SK-MEL-5 (cell line): Measurements from ENCODE around the gene SUPT4H1. TPM values are rescaled to one million over a fixed set of nuclear protein-coding genes. Genes with fewer than 3 reads are reported as not detected.

Experiments
- DNase-seq: peaks from one replicate; pipeline ENCODE4 v3.0.0-alpha.2; 2016; ENCODE audit warnings: low read depth, low spot score
- in situ Hi-C: cut with HindIII; loops from 2 replicates; pipeline ENCODE4 v1.10.0; 2016; ENCODE audit warnings: low sequenced_read_pairs, high pct_unique_total_duplicates, low pct_unique_long_range_greater_than_20kb
- small RNA-seq, 2 experiments: library from RNA; depleted of rRNA; stranded (forward); fragments of <200 nt; gene quantifications; one replicate each; pipeline ENCODE3, GENCODE V24; 2014
- total RNA-seq: library from RNA; depleted of rRNA; stranded (reverse); fragments of >200 nt; shearing (Covaris generic); gene quantifications from 2 replicates; pipeline ENCODE4 v1.2.3, GENCODE V29; 2014; rRNA removed

Gene SUPT4H1
- total RNA-seq, 1 experiment from 2014 or later = 102 TPM

DNA sequence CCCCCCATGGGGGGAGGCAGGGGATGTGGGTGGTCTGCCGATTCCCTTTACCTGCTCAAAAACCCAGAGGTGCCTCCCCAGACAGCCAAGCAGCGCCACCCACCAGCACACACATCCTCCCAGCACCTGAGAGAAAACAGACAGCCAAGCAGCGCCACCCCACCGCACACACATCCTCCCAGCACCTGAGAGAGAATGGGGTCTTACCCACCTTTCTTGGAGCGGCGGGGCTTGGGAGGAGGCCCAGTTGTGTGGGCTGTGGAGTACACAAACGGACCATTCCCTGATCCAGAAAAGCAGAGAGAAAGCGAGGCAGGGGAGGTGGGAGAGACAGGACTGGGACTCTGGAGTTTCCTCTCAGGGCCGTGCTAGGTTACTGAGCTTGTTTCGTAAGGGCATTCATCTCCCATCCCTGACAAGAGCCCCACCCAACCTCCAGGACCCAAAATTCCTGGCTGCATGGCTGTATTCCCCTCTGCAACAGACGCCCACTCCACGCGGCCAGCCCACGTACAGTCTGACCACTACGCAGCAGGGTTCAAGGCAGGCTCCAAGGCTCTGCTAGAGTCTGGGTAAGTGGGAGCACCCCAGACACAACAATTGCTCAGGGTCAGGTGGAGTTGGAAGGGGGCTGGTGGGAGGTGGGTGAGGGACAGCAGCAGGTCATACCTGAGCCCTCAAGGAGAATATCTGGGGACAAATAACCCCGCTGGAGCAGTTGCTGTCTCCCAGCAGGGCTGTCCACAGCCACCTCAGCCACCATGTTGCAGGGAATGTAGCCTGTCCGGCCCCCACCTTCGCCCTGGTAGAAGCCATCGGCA, 45.7 kb downstream of the SUPT4H1 start:
- DNase-seq = no peak
- in situ Hi-C loops = no loop called here

DNA sequence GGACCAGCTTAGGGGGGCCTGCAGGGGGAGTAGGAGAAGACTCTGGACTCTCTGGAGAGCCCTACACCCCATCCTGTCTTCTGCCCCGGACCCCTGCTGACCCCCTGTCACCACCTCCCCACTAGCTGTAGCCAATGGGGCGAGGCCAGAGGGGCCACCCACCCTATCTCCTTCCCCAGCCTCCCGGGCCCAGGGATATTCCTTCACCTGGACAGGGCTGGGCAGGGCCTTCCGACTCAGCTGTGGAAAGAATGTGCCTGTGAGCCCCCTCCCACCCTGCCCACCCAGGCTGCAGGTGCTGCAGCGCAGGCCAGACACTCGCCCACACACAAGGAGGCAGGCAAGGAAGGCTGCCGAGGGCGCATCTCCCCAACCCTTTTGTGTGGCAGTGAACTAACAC, 46.4 kb downstream of the SUPT4H1 start:
- no peak for DNase-seq
- in situ Hi-C loops = no loop called here

DNA sequence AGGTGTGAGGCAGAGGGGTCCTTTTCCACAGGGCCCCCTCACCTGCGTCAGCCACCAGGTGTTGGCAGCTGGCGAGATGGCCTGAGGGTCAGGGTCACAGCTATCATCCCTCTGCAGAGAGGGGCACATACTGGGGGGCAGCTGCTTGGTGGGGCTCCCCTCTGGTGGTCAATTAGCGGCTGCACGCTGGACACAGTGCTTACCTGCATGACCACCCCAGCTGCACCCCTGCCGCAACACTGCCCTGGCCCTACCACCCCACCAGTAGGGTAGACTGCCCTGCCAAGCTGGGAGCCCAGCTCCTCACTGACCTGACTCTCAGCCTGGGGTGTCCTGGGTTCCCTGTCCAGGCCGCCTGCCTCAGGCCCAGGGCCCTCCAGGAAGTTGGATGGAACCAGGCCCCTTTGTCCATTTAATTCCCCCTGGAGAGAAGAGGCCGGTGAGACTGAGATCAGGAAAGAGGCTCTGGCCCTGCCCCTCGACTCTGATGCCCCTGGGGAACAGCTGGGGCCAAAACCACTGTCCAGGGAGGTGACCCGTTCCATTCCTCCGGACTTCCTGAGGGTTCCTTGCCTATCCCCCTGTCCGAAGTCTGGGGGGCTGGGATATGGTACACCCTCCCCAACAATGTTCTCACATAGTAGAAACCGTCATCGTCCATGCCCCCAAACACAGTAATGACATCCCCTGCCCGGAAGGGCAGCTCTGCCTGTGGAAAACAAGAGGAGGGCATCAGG, 47.1 kb downstream of the SUPT4H1 start:
- DNase-seq = no peak
- in situ Hi-C loops = no loop called here

DNA sequence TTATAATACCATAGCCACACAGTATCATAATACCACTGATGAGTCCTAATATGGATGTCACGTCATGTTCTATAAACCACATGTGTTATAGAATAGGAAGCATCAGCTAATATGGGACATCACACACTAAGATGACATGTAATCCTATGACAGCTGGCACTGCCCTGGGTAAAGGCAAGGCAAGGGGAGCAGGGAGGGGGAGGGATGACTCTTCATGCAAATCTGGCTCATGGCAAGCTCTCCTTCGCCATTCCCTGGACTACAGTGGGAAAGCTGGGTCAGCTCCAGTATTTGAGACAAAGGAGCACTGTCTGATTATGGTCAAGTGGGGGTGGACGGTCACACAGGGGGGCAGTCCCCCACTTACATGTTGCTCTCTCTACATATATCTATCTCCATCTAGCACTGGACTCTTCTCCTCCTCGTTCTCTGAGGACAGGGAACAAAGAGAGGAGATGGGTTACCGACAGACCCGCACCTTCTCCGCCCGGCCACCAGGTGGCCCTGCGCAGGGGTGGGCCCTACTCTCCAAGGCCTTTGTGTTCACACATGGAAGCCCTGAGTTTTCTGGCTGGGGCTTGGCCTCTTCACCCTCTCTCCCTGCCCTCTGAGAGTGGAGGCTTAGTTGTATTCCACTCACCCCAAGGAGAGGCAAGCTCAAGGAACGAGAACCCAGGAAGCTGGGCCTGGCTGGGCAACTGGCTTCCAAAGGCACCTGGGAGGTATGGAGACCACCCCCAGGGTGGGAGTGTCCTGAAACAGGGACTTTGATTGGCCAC, 47.8 kb downstream of the SUPT4H1 start:
- in situ Hi-C loops = no loop called here
- DNase-seq = peak; percentile 78

DNA sequence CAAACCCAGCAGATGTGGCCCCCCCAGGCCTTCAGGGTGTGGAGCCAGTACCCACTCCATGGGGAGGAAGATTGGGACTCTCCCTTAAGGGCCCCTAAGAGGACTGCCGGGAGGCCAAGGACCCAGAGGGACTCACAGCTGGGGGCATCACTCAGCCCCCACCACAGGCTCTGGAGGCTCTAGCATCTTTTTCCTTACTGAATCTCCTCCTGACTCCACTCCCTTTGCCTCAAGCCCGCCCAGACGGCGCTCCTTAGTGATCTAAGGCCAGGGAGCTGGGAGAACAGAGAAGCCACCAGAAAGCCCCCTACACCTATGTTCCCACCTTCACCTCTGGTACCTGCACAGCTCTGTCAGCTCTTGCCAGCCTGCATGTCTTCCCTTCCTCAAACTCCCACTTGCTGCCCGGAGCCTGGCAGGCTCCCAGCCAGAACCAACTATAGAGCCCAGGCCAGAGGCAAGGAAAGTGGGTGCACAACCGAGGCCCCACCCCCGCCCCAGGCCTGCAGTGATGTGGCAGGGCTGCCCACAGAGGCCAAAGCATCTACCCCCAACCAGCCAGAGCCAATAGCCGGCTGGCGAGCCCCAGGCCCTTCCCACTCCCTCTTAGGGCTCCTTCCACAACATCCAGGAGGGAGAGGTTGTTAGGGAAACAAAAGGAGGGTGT, 48.9 kb downstream of the SUPT4H1 start:
- in situ Hi-C loops = no loop called here
- DNase-seq = no peak

DNA sequence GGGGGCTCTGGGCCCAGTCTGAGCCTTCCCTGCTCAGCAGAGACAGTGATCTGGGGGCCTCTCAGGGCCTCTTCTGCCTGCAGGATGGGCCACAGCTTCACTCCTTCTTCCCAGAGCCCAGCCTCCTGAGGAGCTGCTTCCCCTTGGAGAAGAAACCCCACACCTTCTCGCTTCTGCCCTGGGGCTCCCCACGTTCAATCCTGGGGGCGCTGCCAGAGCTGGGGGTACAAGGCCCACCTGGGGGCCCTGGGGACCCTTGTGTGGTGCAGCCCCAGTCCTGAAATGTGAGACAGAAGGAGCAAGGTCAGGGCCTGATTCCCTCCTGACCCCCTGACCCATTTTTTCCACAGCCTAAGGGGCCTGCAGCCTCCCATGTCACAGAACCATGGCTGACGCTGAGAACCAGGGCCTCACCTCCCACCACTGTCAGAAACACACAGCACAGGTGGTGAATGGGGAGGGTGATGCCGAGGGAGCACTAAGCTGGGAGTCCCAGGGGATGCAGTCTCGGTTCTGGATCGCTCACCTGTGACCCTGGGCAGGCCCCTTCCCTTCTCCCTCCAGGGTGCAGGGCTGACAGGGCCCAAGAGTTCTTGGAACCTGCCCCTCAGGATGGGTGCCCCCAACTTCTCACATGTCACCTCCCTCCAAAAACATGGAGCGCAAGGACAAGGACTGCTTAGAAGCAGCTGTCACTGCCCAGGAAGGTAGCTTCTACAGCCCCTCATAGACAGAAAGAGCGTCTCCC, 49.7 kb downstream of the SUPT4H1 start:
- in situ Hi-C loops = no loop called here
- DNase-seq = no peak

DNA sequence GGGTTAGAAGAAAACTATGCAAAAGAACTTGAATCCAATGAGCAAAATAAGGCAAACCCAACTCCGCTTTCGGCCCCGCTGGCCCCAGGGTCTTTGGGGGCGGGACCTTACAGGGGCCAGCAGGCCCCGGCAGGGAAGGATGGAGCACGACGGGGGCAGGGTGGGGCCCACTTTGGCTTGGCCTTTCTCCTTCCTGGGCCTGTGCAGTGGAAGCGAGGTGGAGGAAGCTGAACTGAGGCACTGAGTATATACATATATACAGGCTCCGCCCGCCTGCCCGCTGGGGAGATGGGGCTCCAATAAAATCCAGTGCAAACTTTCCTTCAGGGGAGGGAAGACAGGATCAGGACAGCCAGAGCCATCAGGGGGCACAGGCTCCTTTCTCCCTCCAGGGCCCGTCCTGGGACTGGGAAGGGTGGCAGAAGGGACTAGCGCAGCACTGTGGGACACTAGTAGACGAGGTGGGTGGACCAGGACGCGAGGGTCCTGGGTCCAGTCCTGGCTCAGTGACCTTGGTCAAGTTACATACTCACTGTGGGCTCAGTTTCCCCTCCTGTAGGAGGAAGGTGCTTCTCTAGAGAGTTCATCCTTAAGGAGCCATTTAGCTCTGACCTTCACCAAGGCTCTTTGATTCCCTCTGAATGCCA, 50.4 kb downstream of the SUPT4H1 start:
- DNase-seq = no peak
- in situ Hi-C loops = no loop called here

DNA sequence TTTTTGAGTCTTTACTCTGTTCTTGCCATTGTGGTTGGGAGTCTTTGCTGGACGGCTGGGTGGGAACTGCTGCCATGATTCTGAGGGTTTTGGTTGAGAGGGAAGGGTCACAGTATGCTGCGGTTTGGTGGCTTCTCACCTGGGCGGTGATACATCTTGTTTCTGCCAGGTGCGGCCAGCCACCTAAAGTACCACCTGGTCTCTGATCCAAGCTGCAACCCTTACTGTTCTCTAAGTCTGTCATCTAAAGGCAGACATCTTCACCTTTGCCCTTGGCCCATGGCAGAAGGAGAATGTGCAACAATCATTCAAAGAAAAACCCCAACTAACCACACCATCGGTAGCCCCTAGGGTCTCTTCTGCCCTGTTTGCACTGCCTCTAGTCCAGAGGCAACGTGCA, 51.7 kb downstream of the SUPT4H1 start:
- no peak for DNase-seq
- in situ Hi-C loops = no loop called here

Small RNA genes lying within 50 kb of the gene (small RNA-seq; reads per million reads assigned to genes)
- gene MIR4736 = 0 reads per million in 2 experiments

Other genes with a start within 250 kb of the SUPT4H1 start
- not detected in 2 replicates for gene OR4D1, start 203.8 kb downstream of the SUPT4H1 start, total RNA-seq
- gene OR4D2, start 185.2 kb downstream of the SUPT4H1 start, total RNA-seq = not detected in 2 replicates
- 0.27 TPM in 1 of 2 replicates, not detected in the other for gene EPX, start 159.5 kb downstream of the SUPT4H1 start, total RNA-seq
- gene MKS1, start 132.9 kb downstream of the SUPT4H1 start, total RNA-seq = 13.7 and 15.0 TPM in 2 replicates
- gene LPO, start 113.6 kb downstream of the SUPT4H1 start, total RNA-seq = not detected in 2 replicates
- not detected in 2 replicates for gene MPO, start 71.3 kb downstream of the SUPT4H1 start, total RNA-seq
- not detected in 2 replicates for gene TSPOAP1, start 23.4 kb downstream of the SUPT4H1 start, total RNA-seq
- 5.2 and 5.6 TPM in 2 replicates for gene RNF43, start 65.3 kb upstream of the SUPT4H1 start, total RNA-seq
- gene HSF5, start 136.2 kb upstream of the SUPT4H1 start, total RNA-seq = 0.08 TPM in 1 of 2 replicates, not detected in the other
- gene MTMR4, start 162.4 kb upstream of the SUPT4H1 start, total RNA-seq = 62.3 and 70.7 TPM in 2 replicates